NCI-H446 treated with DMSO at 0.1 percent for 48 hours (cell line): ENCODE results near the gene PLCB1.
"Not testable (repeated sequence)": the region's sequence is repeated elsewhere in the genome, so short reads cannot be mapped to it uniquely, and the experiment has no call there.

Source experiments
- DNase-seq: peaks from one replicate; lab custom pipeline; 2025; lab: John Stamatoyannopoulos, UW

PLCB1 gene

DNA sequence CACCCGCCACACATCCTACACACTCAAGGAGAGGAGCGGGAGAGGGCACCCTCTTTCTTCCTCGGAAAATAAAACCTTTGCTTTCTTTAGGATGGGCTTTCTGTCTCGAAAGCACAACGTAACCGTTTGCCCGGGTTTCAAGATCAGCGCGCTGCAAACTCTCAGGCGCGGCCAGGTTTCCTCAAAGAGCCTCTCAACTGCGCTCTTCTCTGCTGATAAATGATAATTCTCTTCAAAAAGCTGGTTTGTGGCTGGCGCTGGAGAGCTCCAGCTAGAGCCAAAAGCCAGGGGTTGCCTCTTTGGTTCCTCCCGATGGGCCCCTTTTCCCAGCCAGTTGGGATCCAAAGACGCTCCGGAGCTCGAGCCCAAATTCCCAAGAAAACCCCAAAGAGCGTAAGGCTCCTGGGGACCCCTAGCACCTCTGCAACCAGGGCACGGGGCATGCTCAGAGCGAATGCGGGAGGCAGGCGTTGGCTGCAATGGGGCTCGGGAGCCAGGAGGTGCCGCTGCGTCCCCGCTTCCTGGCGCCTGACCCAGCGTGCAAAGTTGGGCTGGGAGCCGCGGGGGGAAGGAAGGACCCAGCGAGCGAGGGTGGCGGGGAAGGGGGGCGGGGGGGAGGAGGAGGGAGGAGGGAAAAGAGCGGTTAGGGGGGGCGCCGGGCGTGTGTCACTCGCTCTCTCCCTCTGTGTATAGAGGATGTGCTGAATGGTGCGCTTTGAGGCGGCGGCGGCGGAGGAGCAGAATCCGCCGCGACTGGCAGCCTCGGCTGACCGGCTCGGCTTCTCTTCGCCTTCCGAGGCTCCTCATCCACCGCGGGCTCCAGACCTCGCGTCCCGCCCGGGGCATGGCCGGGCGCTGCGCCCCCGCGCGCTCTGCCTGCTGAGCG is at the start of gene PLCB1:
Gene PLCB1 (plus strand): TSS at position 669 of the 886 bp plus-strand sequence. CDS start 386 bp downstream, outside the sequence.
- peak; percentile 80 for DNase-seq

DNA sequence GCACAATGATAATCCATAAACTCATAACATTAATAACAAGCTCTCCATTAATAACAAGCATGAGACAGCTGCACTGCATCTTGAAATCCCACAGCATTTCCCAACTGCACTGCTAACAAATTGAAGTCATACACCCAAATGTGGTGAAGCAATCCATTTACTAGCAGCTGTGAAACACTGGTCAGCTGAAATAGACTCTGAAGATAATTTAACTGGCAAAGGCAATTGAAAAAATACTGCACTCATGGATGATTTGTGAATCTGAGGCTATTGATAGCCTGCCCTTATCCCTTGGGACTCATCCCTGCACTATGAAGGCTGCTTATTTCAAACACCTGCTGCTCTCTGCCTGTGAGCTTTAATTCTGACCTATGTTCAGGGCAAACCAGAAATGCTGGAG is 49.1 kb upstream of the PLCB1 start:
- DNase-seq, result no peak

DNA sequence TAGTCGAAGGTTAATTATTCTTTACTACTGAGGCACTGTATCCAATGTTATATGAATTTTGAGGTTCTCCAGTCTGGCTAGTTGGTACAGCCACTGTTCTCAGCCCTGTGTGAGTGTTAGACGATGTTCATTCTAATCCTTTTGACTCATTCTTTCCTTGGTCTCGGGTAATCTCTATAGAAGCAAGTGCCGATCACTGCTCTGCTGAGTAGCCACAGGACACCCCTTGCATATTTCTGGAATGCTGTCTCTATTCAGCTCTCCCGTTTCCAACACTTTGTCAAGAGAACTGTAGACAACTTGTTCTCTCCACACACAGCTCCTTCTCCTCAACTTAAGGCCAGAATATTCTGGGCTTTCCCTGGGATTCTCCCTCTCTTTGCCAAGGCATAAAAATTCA is 42.4 kb upstream of the PLCB1 start:
- DNase-seq, result no peak

DNA sequence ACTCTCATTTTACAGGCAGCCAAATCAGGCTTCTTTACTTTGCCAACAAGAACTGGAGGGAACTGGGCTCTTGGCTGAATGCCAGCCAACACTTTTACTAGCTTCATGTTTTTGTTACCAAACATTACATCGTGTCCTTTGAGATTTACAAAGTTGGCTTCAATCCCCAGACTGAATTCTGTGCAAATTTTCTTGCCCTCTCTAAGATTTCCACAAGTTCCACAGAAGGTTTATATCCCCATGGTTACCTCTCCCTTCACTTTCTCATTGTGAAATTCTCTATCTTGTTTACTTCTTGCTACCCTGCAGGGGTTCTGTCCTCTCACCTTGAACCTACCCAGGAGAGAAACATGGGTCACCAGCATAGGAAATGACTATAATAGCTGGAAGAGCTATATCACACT is 37.6 kb upstream of the PLCB1 start:
- DNase-seq, result peak; percentile 62

DNA sequence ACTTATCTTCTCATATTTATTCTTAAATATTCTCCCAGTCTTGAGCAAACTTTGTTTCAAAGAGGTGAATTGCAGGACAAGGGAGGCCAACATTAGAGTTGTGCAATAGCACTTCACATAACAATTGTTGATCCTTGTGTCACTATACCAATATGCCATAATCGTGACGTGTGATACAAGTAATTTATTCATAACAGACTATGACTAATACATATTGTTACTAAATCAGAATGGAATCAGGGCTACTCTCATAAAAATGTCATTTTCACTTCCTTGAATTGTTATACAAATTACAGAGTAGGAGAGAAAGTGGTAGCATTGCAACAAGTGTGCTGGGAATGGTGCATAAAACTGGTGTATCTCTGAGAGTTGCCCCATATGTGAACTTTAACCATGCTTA is 37.2 kb upstream of the PLCB1 start:
- DNase-seq, result no peak

DNA sequence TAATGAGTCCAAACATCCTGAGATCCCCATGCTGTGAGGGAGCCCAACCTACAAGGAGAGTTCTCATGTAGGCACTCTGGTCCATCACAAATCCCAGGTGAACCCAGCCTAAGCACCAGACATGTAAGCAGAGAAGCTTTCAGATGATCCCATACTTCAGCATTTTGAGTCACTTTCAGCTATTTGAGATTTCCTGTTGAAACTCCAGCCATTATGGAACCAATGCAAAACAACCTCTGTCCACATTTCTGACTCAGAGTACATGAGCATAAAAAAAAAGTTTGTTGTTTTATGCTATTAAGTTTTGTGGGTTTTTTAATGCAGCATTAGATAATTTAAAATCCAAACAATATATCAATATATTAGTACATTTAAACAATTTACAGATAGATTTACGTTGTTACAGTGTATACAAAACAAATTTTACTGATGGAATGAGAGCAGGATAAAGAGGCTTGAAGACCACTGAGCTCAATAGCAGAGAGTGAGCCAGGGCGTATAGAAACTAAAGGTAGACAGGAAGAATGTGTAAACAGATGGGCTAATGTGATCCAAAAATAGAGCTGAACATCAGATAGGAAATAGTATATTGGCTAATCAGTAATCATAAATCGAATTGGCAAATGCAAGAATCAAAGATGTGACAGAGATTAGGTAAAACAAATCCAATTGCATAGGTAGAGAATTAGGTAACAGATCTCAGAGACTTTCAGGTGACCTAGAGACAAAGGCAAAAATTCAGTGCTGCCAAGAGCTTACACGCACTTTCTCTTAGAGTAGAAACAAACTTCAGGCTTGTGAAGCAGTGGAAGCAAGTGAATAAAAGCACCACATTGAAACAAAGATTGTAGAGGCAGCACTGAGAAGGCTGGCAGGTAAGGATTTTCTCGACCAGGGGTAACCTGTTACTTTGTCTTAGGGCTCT is 36.2 kb upstream of the PLCB1 start:
- DNase-seq, result no peak

DNA sequence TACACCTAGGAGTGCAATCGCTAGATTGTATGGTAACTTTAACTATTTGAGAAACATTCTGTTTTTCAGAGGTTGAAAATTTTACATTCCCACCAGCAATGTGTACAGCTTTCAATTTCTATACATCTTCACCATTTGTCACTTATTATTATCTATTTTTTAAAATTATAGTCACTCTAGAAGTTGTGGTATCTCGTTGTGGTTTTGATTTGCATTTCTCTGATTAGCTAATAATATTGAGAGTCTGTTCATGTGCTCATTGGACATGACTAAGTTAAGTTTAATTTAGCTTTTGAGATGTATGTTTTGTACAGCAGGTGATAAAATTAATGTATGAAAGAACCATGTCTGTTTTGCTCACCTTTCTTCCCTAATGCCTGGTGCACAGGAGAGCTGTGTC is 34.8 kb upstream of the PLCB1 start:
- DNase-seq, result no peak

DNA sequence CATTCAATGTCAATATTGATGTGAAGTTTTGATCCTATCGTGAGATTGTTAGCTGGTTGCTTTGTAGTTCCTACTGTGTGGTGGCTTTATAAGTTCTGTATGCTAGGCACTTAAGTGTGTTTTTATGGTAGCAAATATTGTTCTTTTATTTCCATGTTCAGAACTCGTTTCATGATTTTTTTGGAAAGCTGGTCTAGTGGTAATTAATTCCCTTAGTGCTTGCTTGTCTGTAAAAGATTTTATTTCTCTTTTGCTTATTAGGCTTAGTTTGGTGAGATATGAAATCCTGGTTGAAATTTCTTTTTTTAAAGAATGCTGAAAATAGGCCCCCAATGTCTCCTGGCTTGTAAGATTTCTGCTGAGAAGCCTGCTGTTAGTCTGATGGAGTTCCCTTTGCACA is 27.8 kb upstream of the PLCB1 start:
- DNase-seq, result no peak

DNA sequence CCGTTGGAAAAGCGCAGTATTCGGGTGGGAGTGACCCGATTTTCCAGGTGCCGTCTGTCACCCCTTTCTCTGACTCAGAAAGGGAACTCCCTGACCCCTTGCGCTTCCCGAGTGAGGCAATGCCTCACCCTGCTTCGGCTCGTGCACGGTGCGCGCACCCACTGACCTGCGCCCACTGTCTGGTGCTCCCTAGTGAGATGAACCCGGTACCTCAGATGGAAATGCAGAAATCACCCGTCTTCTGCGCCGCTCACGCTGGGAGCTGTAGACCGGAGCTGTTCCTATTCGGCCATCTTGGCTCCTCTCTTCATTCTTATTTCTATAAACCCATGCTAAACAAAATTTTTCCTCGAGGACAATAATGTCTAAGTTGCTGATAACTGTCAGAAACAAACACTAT is 17.5 kb upstream of the PLCB1 start:
- not testable (repeated sequence) for DNase-seq

DNA sequence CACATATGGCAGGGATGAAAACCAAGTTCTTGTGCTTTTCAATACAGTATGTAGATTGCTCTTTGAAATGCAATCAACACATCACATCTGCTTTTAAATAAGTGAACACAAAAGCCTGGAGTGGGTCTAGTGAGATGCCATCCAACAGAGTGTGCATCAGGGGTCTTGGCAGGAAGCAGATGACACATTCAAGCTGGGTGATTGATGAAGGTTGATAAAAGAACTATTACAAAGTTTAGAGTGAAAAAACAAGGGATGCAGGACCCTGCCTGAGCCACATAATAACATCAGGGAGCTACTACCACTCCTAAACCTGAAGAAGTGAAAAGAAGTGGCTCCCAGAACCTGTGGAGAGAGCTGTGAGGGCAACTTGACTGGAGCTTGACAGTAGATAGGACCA is 16.6 kb upstream of the PLCB1 start:
- peak; percentile 43 for DNase-seq

DNA sequence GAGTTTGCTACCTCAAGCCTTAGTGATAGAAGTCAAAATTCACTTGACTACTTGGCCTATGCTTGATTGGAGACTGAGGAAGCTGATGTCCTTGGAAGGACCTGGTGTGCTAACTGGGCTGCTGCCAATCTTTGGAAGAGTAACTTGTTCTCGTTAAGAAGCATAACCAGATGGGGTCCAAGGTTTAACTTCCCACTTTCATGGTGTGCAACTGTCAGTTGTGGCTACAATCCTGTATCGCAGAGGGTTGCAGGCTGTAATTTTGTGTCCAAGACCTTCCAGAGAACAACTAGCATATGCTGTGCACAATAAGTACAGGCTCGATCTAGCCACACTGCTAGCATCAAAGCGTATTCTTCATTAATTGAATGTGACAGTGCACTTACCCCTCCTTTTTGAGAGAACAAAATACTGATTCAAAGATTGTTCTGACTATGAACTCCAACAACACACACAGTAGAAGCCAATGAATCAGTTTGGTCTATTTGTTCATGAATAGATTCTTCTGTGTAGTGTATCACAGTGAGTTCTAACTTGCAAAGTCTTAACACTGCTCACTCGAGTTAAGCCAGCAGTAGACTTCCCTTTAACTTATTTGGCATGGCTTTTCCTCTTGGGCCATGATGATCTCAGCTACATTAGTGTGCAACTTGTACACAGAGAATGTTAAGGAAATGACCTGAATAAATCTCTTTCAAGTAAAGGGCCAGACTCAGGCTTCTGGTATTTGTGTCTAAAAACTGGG is 15.8 kb upstream of the PLCB1 start:
- DNase-seq, result no peak

DNA sequence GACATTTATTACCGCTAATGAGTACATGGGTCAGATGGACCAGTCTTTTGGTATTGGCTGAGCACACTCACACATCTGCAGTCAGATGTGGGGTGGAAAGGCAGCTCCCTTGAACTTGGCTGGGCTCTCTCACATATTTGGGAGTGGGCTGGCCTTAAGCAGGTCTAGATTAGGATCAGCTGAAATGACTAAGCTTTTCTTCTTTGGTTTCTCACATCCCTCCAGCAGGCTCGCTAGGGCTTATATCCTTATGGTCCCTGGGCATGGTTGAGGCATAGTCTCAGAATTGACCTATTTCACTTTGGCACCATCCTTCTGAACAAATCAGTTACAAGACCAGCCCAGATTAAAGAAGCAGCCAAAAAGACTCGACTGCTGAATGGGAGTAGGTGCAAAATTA is 14.4 kb upstream of the PLCB1 start:
- DNase-seq, result no peak

DNA sequence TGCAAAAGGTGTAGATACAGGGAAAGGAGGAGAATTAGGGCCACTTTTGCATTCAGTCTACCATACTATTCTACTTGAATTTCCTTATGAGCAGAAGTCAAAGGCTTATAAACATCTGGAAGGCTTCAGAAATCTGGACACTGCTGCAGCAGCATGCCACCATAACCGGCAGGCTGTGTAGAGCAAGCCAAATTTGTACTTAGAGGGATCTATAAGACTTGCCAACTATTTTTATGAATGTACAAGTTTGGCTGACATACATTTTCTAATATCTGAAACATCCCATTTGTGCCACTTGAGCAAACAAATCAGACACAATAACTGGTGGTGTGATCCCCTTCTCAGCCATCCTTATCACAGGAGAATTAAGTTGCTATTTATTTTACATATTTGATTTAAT is 14.0 kb upstream of the PLCB1 start:
- peak; percentile 48 for DNase-seq

DNA sequence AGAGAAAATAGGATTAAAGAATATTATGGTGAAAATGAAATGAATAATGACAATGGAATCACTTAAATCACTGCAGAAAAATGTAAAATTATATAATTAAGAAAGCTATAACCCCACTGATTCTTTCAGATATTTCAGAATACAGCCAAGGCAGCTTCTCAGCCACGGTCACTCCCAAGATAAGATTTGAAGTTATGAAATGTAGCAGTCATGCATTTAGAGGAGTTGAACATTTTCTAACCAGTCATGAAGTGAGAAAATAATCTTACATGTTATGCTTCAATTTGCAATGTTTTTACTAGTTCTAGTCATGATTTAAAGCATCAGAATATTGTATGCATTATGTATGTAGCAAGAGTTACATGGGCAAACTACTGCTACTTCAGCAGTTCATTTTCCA is 13.3 kb upstream of the PLCB1 start:
- DNase-seq, result no peak

DNA sequence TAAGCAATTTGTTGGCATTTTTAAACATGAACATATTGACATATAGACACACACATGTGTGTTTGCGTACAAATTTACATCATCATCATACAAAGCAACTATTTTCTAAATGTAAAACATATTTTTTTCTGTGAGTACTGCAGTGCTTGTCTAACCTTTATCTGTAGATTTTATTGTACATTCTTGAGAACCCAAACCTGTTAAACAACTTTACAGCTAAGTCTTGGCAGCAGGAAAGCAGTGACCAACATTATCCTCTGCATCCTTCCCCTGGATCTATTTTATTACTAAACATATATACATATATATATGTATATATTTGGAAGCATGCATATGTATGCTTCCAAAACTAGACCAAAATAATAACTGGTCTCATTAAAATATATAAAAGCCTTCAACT is 10.4 kb upstream of the PLCB1 start:
- no peak for DNase-seq

DNA sequence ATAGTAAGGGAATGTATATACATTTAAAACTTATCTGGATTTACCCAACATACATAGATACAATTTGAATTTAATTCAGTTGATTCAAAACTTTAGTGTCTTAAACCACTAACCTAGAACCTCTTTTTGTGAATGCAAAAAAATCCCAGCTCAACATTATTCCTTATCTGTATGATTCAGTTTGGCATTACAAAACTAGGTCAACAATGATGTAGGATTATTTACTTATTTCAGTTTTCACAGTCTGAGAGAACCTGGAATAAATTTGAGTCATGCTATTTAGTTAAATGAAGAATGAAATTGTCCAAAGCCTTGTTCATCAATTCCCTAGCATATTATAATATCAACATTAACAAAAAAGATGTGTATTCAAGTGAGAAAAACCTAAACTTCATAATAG is 7.4 kb upstream of the PLCB1 start:
- no peak for DNase-seq

DNA sequence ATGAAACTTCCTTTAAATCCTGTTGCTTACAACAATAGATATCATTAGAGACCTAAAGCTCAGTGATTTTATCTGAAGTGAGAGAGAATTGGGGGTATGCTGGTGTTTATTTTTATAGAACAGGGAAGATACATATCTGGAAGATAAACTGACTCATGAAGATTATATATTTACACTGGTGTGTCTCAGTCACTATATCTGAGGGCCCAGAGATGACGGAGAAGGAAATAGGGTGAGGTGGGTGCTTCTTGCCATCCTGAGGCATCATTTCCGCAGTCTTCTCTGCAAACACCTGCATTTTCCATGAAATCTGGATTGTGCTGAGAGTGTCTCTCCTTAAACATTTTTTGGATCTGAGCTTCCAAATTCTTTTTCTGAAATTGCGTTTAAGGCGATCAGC is 5.9 kb upstream of the PLCB1 start:
- no peak for DNase-seq

DNA sequence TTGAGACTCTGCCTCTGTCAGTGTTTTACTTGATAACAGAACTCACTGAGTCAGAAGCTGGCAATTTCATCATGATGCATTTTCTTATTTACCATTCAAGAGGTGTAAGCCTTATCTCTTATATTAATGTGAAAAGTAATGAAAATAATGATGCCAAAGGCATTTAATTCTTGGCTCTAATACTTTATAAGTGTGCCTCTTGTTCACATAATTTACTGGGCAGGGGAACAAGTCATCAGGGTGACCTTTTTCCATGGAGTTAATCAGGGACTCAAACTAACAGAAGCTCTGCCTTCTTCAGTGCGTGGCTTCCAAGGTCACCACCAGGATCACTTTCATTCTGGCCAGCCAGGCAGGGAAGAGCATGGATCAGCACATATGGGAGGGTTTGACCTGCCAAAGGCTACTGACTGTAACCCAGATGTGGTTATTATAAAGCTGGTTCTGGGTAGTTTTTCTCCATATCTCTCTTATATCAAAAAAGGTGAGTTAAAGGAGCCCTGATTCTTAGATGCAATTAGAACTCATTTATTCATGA is 5.2 kb upstream of the PLCB1 start:
- DNase-seq, result no peak

DNA sequence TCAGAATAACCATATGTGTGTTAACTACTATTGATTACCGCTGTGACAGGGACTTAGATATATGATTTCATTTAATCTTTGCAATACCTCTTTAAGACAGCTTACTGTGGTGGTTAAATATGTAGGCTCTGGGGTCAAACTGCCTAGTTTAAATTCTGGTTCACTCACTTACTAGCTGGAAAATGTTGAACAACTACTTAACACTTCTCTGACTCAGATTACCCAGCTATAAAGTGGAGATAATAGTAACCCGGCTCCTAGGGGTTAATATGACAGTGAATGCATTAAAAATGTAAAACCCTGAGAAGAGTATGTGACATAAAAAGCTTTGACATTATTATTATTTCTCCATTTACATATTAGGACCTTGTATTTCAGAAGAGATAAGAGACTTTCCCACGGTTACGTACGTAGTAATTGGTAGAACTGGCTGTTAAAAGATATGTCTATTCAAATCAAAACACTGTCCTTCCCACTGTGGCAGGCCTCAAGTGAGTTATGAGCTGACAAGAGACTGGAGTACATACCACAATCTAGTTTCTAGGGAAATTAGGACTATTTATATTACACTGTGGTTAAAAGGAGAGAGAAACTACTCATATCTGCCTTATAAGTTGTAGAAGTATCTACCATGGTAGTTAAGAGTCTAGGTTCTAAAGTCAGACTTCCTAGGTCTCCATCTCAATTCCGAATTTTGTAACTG is 4.4 kb upstream of the PLCB1 start:
- no peak for DNase-seq

DNA sequence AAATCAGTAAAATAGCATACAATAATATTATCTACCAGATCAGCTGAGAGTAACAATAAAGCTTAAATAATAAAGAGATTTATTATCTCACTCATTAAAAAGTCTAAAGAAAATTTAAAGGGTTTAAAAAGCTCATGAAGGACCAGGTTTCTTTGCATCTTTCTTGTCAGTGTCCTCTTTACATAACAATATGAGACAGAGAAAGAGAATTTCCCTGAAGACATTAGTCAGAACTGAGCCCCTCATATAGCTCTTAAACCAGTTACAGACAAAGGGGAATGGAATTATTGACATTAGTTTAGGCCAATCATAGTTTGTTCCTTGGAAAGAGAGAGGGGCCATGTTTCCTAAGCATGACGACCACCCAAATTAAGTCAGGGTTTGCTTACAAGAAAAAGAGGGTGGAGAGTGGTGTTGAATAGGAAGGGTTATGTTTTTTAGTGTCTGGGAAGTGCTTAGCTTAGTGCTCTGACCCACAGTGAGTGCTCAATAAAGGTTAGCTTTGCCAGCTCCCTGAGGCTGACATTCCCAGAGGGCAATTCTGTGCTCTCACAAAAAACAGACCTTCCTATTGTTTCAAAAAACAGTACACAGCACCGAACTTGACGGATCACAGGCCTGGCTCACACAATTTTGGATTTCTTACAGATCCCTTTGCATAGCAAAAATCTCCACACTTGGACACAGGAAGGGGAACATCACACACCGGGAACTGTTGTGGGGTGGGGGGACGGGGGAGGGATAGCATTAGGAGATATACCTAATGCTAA is 3.6 kb upstream of the PLCB1 start:
- no peak for DNase-seq
